Sigmoid colon (tissue), 3 donors: ENCODE measurements around the gene RNF182.

Experiments
- CTCF ChIP-seq, 4 experiments: fragments of 450-650 bp in 3 of 4; fragments of 200-600 bp in 1 of 4; IDR thresholded peaks; one replicate each; pipeline ENCODE4 v1.5.1; 2016 to 2019; ENCODE audit warnings: antibody characterized with exemption in 4 of 4, mild to moderate bottlenecking in 3 of 4, moderate library complexity in 2 of 4
- POLR2A ChIP-seq, 2 donors: fragments of 450-650 bp; IDR thresholded peaks; one replicate each; pipeline ENCODE4 v1.6.1; 2016; ENCODE audit warnings: antibody characterized with exemption in 2 of 2, mild to moderate bottlenecking in 2 of 2, moderate library complexity in 2 of 2

DNA sequence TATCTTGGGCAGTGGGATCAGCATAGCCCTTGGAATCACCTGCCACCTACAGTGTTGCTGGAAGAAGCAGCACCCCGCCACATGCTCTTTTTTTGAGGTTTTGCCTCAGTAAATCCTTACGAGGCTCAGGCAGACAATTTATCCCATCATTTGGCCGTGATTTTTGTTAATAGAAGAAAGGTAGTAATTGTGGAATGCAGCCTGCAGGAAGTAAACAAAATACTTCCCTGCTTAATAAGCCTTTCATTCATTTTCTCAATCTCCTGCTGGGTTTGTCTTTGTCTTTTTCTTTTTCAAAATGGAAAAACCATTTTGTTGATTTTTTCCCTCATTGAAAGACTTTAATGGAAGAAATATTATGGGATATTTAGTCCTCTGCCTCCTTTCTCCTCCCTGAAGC lies 99.1 kb downstream of the RNF182 start:
- no peak for TF ChIP-seq POLR2A (IDR thresholded peaks at IDR 0.05)
- no peak for TF ChIP-seq CTCF (IDR thresholded peaks at IDR 0.05)
